ENCODE results near the gene BCL2L1.
"Not testable (repeated sequence)": the region's sequence is repeated elsewhere in the genome, so short reads cannot be mapped to it uniquely, and the experiment has no call there.

- TF ChIP-seq POLR2A (IDR thresholded peaks at IDR 0.05; ENCODE audit: borderline replicate concordance, extremely low read depth, insufficient read depth, insufficient read length); POLR2AphosphoS5 (IDR thresholded peaks at IDR 0.05; ENCODE audit: low read depth, low read length); MAX (IDR thresholded peaks at IDR 0.05); CTCF (IDR thresholded peaks at IDR 0.05 in 2 of 3, conservative IDR thresholded peaks at IDR 0.05 in 1 of 3; ENCODE audit: borderline replicate concordance in 1 of 3, insufficient read depth in 1 of 3, low read depth in 2 of 3, low read length in 2 of 3); RAD21 (IDR thresholded peaks at IDR 0.05; ENCODE audit: low read depth); ZFX (IDR thresholded peaks at IDR 0.05); EZH2 (IDR thresholded peaks at IDR 0.05); ZBTB33 (IDR thresholded peaks at IDR 0.05; ENCODE audit: extremely low read depth, insufficient replicate concordance, low read length); YY1 (IDR thresholded peaks at IDR 0.05; ENCODE audit: extremely low read depth, insufficient replicate concordance, low read depth, low read length); ZNF274 (IDR thresholded peaks at IDR 0.05; ENCODE audit: low read depth, low read length); REST (IDR thresholded peaks at IDR 0.05; ENCODE audit: low read depth); FOSL1 (IDR thresholded peaks at IDR 0.05; ENCODE audit: low read depth); EZH2phosphoT487 (IDR thresholded peaks at IDR 0.05; ENCODE audit: borderline replicate concordance): not testable (repeated sequence)
These were observed 96.1 kb downstream of the BCL2L1 start for GRCh38 chr20:31626534-31626933.

Data from HCT116 (cell line).